ENCODE data around the gene GLCE.

GLCE gene

DNA sequence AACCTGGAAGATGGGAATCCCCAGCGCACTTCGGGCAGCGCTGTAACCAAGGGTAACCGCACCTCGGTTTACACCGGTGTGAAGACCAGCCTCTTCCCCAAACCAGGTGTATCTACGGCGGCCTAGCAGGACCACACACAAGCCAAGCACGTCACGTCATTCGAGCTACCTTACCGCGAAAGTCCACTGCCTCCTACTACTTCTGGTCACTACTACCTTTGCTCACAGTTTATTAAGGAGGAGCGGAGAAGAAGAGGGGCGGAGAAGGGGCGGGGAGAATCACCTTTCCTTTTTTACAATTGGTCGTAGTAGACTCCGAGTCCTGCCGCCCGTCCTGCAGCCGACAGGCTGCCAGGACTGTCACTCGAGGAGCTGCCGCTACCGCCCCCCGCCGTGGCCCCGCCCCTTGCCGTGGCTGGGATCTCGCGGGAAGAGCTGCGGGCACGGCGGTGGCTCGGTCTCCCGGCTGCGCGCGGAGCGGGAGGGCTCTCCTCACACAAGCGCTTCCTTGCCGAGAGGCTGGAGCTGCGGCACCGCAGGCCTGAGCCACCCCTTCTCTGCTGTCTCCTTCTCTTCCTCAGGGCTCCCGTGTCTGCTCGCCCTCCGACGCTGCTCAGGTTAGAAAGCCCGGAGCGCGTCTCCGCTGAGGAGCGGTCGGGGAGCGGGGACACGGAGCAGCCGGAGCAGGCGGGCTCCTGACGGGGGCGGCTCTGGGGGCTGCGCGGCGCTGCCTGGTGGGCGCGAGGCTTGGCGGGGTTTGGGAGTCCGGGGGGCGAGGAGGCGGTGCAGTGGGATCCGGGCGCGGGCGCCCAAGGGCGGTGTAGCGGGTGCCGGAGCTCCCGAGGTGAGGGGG is at the start of gene GLCE:
GLCE (plus strand) TSS at position 495 of the 853 bp plus-strand sequence. CDS start 95,172 bp downstream, outside the sequence.
- Histone ChIP-seq H3K27me3 (ENCODE audit: control insufficient read depth in 1 of 2, insufficient read depth in 2 of 2, low read length in 2 of 2) (no peaks in the 10 kb centered on the region), H3K27ac (ENCODE audit: low read depth, low read length) (peak within 1 kb of the TSS; percentile 76), H3K9me3 (ENCODE audit: control insufficient read depth in 1 of 2, low read length in 2 of 2) (no peaks in the 10 kb centered on the region), H3K9ac (ENCODE audit: low read depth in 1 of 2, low read length in 2 of 2) (peak within 1 kb of the TSS; percentile 86 to 94), H3K4me3 (ENCODE audit: low read depth in 1 of 2, low read length in 2 of 2) (peak within 1 kb of the TSS; percentile 79 to 94), H3K36me3 (ENCODE audit: control insufficient read depth in 1 of 2, insufficient read depth in 2 of 2, low read length in 2 of 2) (no peaks in the 10 kb centered on the region), H3K4me1 (ENCODE audit: control insufficient read depth in 1 of 2, insufficient read depth in 2 of 2, low read length in 2 of 2) (peaks cover 9 to 16% of the 10 kb centered on the region in 2 donors)

DNA sequence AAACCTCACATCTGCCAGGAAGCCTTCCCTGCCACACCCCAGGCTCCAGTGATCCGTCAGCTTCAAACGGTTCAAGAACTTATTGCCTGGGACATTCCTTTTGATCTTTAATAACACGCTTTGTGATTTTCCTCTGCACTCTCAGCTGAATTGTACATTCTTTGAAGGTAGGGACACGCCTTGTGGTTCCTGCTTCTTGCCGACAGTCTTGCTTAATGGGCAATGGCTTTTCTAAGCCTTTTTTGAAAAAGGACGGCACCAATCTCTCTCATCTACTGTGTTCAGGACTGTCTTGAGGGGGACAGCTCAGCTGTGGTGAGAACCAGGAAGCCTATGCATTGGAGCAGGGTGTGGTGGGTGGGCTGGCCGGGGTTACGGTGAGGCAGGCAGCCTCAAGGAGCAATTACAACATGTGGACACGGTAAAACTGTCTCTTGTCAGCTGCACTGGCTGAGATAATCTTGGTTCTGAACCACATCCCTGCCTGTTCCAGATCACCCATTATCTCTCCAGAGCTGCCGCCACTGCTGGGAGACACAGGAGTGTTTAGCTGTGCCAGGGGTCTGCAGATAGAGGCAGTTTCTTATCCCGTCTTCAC is 46.0 kb upstream of the GLCE start:
- Histone ChIP-seq H3K9me3 (ENCODE audit: control insufficient read depth in 1 of 2, low read length in 2 of 2) (no peaks in the 10 kb centered on the region), H3K9ac (ENCODE audit: low read depth in 1 of 2, low read length in 2 of 2) (no peak overlapping the region), H3K4me3 (ENCODE audit: low read depth in 1 of 2, low read length in 2 of 2) (no peak overlapping the region), H3K27me3 (ENCODE audit: control insufficient read depth in 1 of 2, insufficient read depth in 2 of 2, low read length in 2 of 2) (peaks cover 3 to 12% of the 10 kb centered on the region in 2 donors), H3K4me1 (ENCODE audit: control insufficient read depth in 1 of 2, insufficient read depth in 2 of 2, low read length in 2 of 2) (no peaks in the 10 kb centered on the region), H3K27ac (ENCODE audit: low read depth, low read length) (no peak overlapping the region), H3K36me3 (ENCODE audit: control insufficient read depth in 1 of 2, insufficient read depth in 2 of 2, low read length in 2 of 2) (no peaks in the 10 kb centered on the region)

DNA sequence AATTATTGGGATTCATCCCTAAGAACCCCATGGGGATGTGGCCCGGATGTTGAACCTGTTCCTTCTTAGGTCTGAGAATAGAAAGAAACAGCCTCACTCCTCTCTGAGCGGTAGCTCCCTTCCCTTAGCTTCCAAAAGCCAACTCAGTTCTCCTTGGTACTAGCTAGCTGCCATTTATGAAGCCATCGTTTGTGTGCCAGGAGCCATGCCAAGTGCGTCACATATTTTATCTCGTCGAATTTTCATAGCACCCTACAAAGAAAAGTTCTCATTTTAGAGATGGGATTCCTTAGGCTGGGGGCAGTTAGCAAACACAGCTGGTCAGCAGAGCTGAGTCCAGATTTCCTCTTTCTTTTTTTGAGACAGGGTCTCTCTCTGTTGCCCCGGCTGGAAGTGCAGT is 45.4 kb upstream of the GLCE start:
- Histone ChIP-seq H3K4me3 (ENCODE audit: low read depth in 1 of 2, low read length in 2 of 2) (no peak overlapping the region), H3K9ac (ENCODE audit: low read depth in 1 of 2, low read length in 2 of 2) (no peak overlapping the region), H3K27ac (ENCODE audit: low read depth, low read length) (no peak overlapping the region), H3K27me3 (ENCODE audit: control insufficient read depth in 1 of 2, insufficient read depth in 2 of 2, low read length in 2 of 2) (peaks cover 3 to 12% of the 10 kb centered on the region in 2 donors), H3K4me1 (ENCODE audit: control insufficient read depth in 1 of 2, insufficient read depth in 2 of 2, low read length in 2 of 2) (no peaks in the 10 kb centered on the region), H3K9me3 (ENCODE audit: control insufficient read depth in 1 of 2, low read length in 2 of 2) (no peaks in the 10 kb centered on the region), H3K36me3 (ENCODE audit: control insufficient read depth in 1 of 2, insufficient read depth in 2 of 2, low read length in 2 of 2) (no peaks in the 10 kb centered on the region)

DNA sequence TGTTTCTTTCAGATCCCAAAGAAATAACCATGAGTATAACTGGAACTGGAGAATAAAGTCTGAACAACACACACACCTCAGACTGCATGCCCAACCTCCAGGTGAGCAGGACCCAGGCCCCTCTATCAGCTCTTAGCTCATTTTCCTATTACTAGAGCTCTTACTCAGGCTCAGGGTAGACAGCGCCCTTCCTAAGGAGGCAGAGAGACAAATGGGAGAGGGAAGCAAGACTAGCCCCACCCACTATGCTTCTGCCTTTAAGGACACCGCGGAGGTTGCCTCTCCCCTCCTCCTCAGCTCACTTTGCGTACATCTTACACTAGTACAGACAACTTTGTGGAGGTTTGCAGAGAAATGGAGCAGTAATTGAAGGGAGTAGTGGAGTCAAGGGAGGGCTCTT is 44.0 kb upstream of the GLCE start:
- Histone ChIP-seq H3K9ac (ENCODE audit: low read depth in 1 of 2, low read length in 2 of 2) (no peak overlapping the region), H3K27ac (ENCODE audit: low read depth, low read length) (no peak overlapping the region), H3K27me3 (ENCODE audit: control insufficient read depth in 1 of 2, insufficient read depth in 2 of 2, low read length in 2 of 2) (peaks cover 3 to 12% of the 10 kb centered on the region in 2 donors), H3K36me3 (ENCODE audit: control insufficient read depth in 1 of 2, insufficient read depth in 2 of 2, low read length in 2 of 2) (no peaks in the 10 kb centered on the region), H3K9me3 (ENCODE audit: control insufficient read depth in 1 of 2, low read length in 2 of 2) (no peaks in the 10 kb centered on the region), H3K4me1 (ENCODE audit: control insufficient read depth in 1 of 2, insufficient read depth in 2 of 2, low read length in 2 of 2) (no peaks in the 10 kb centered on the region), H3K4me3 (ENCODE audit: low read depth in 1 of 2, low read length in 2 of 2) (no peak overlapping the region)

DNA sequence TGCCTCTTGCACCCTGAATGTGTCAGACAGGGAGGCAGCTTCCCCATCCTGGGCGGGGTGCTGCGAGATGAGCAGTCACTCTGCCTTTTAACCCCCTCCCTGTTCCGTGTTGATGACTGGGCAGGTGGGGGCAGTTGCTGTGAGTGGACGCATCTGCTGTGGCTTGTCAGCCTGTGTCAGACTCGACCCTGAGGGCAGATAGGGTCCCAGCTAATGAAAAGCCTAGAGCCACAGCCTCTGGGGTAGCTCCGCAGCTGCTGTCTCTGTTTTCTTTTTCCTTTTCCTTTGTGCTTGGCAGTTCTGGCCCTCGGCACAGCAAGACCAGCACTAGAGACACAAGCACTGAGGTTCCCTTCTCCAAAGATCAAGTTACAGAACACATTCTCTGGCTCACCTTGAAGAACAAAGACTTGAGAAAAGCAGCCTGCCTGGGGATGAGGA is 43.0 kb upstream of the GLCE start:
- no peak overlapping the region for H3K4me3 ChIP-seq (ENCODE audit: low read depth in 1 of 2, low read length in 2 of 2)
- H3K27ac ChIP-seq (ENCODE audit: low read depth, low read length) = no peak overlapping the region

DNA sequence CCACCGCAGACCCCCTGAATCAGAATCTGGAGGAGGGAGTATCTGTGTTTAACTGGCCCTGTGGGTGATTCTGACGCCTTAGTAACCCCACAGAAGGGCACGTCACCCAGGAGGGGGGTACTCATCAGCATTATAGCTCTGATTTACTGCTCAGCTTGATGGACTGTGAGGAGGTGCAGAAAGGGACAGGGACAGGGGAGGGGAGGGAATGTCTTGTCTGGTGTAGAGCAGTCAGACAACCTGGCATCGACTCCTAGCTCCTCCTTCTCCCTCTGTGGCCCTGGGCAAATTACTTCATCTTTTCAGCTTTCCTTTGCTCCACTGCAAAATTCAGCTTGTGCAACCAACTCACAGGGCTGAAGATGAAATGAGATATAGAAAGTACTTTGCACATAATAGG is 42.3 kb upstream of the GLCE start:
- Histone ChIP-seq H3K9ac (ENCODE audit: low read depth in 1 of 2, low read length in 2 of 2) (no peak overlapping the region), H3K36me3 (ENCODE audit: control insufficient read depth in 1 of 2, insufficient read depth in 2 of 2, low read length in 2 of 2) (no peaks in the 10 kb centered on the region), H3K4me3 (ENCODE audit: low read depth in 1 of 2, low read length in 2 of 2) (no peak overlapping the region), H3K9me3 (ENCODE audit: control insufficient read depth in 1 of 2, low read length in 2 of 2) (no peaks in the 10 kb centered on the region), H3K4me1 (ENCODE audit: control insufficient read depth in 1 of 2, insufficient read depth in 2 of 2, low read length in 2 of 2) (no peaks in the 10 kb centered on the region), H3K27me3 (ENCODE audit: control insufficient read depth in 1 of 2, insufficient read depth in 2 of 2, low read length in 2 of 2) (peaks cover 3 to 12% of the 10 kb centered on the region in 2 donors), H3K27ac (ENCODE audit: low read depth, low read length) (no peak overlapping the region)

More for the DNA sequence above, 43.0 kb upstream of the GLCE start:
- Histone ChIP-seq H3K4me1 (ENCODE audit: control insufficient read depth in 1 of 2, insufficient read depth in 2 of 2, low read length in 2 of 2) (no peaks in the 10 kb centered on the region), H3K9me3 (ENCODE audit: control insufficient read depth in 1 of 2, low read length in 2 of 2) (no peaks in the 10 kb centered on the region), H3K9ac (ENCODE audit: low read depth in 1 of 2, low read length in 2 of 2) (no peak overlapping the region), H3K36me3 (ENCODE audit: control insufficient read depth in 1 of 2, insufficient read depth in 2 of 2, low read length in 2 of 2) (no peaks in the 10 kb centered on the region), H3K27me3 (ENCODE audit: control insufficient read depth in 1 of 2, insufficient read depth in 2 of 2, low read length in 2 of 2) (peaks cover 3 to 12% of the 10 kb centered on the region in 2 donors)

DNA sequence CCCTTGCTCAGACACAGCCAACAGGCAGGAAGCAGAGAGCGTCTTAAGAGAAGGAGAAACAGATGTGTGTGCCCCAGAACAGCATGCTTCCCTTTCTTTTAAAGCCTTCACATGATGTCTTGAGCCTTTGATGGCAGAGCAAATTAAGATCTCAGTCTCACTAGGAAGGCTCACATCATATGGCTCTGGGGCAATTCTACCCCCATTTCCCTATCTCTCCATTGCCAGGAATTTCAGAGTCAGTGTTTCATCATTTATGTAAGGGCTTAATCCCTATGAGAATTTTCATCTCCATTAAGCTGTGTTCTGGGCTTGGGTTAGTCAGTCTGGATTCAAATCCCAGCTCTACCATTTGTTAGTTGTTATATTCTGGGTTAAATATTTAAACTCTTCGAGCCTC is 41.4 kb upstream of the GLCE start:
- no peaks in the 10 kb centered on the region for H3K36me3 ChIP-seq (ENCODE audit: control insufficient read depth in 1 of 2, insufficient read depth in 2 of 2, low read length in 2 of 2)
- H3K9me3 ChIP-seq (ENCODE audit: control insufficient read depth in 1 of 2, low read length in 2 of 2) = no peaks in the 10 kb centered on the region
- no peak overlapping the region for H3K9ac ChIP-seq (ENCODE audit: low read depth in 1 of 2, low read length in 2 of 2)
- H3K27me3 ChIP-seq (ENCODE audit: control insufficient read depth in 1 of 2, insufficient read depth in 2 of 2, low read length in 2 of 2) = peaks cover 3 to 12% of the 10 kb centered on the region in 2 donors
- no peaks in the 10 kb centered on the region for H3K4me1 ChIP-seq (ENCODE audit: control insufficient read depth in 1 of 2, insufficient read depth in 2 of 2, low read length in 2 of 2)
- H3K4me3 ChIP-seq (ENCODE audit: low read depth in 1 of 2, low read length in 2 of 2) = no peak overlapping the region
- H3K27ac ChIP-seq (ENCODE audit: low read depth, low read length) = no peak overlapping the region

DNA sequence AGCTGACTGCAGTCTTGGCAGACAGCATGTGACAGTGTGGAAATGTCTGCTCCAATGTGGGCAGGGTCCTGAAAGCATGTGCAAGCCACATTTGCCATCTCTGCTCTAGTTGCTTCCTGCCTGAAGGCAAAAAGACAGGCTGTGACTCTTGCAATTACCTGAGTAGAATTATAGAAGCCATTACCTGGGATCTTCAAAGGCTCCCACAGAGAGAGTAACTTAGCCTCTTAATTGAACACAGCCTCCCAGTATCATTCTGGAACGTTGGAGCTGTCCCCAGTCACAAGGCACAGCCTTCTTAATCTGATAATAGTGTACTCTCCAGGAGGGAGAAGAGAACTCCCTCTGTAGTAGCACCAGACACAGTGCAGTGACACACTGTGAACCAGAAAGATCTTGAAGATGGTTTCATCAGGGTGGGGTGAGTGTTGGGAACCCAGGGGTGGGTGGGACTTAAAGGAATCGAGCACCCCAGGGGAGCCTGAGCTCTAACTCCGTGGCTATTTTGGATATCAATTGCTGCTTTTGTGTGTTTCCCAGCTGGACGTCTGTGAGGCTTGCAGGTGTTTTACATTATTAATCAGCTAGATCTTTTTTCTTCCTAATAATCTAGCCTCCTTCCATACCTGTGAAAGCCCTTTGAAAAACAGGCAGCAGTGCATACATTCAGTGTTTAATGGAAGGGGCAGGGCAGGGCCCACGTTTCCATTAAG is 40.6 kb upstream of the GLCE start:
- no peaks in the 10 kb centered on the region for H3K9me3 ChIP-seq (ENCODE audit: control insufficient read depth in 1 of 2, low read length in 2 of 2)
- no peaks in the 10 kb centered on the region for H3K36me3 ChIP-seq (ENCODE audit: control insufficient read depth in 1 of 2, insufficient read depth in 2 of 2, low read length in 2 of 2)
- no peak overlapping the region for H3K9ac ChIP-seq (ENCODE audit: low read depth in 1 of 2, low read length in 2 of 2)
- no peak overlapping the region for H3K27ac ChIP-seq (ENCODE audit: low read depth, low read length)
- H3K4me3 ChIP-seq (ENCODE audit: low read depth in 1 of 2, low read length in 2 of 2) = no peak overlapping the region
- H3K27me3 ChIP-seq (ENCODE audit: control insufficient read depth in 1 of 2, insufficient read depth in 2 of 2, low read length in 2 of 2) = peaks cover 3 to 7% of the 10 kb centered on the region in 2 donors
- no peaks in the 10 kb centered on the region for H3K4me1 ChIP-seq (ENCODE audit: control insufficient read depth in 1 of 2, insufficient read depth in 2 of 2, low read length in 2 of 2)

DNA sequence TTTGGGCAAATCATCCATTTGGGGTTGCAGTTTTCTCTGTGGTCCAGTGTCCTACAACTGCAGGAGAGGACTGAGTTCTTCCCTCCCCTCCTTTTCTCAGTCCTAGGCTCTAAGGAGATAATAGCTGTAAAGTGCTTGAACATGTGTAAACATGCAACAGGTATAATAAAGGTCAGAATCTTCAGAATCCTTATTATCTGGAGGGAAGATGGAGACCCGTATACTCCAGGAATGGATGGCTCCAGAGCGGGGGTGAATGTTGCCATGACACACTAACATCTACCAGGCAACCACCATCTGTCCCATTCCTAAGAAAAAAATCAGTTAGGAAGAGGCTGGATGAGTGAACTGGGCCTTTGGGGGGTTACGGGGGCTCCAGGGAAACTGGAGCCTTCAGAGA is 39.7 kb upstream of the GLCE start:
- Histone ChIP-seq H3K27me3 (ENCODE audit: control insufficient read depth in 1 of 2, insufficient read depth in 2 of 2, low read length in 2 of 2) (peaks cover 3 to 7% of the 10 kb centered on the region in 2 donors), H3K9me3 (ENCODE audit: control insufficient read depth in 1 of 2, low read length in 2 of 2) (no peaks in the 10 kb centered on the region), H3K36me3 (ENCODE audit: control insufficient read depth in 1 of 2, insufficient read depth in 2 of 2, low read length in 2 of 2) (no peaks in the 10 kb centered on the region)

More for the DNA sequence above, 39.7 kb upstream of the GLCE start:
- H3K27ac ChIP-seq (ENCODE audit: low read depth, low read length) = no peak overlapping the region
- peaks cover 0 to under 1% of the 10 kb centered on the region in 2 donors for H3K4me1 ChIP-seq (ENCODE audit: control insufficient read depth in 1 of 2, insufficient read depth in 2 of 2, low read length in 2 of 2)
- H3K9ac ChIP-seq (ENCODE audit: low read depth in 1 of 2, low read length in 2 of 2) = no peak overlapping the region
- no peak overlapping the region for H3K4me3 ChIP-seq (ENCODE audit: low read depth in 1 of 2, low read length in 2 of 2)
